Measurements from ENCODE around the gene RNF150.

The RNF150 gene

DNA sequence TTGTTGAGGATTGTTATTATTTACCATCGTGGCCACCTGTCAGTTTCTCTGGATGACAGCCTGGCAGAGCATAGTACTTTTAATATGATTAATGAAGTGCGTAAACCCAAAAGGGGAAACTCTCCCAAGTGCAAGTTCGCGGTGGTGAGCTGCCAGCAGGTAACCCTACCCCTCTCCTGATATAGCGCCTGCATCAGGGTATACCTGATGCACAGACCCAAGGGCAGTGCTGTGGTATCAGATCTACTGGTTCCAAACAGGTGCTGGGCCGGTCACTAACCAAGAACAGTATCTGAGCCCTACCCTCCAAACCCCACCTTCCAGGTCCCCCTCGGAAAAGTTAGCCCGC is 1.6 kb downstream of the RNF150 start:
- DNase-seq (ENCODE audit: low spot score): no peak

DNA sequence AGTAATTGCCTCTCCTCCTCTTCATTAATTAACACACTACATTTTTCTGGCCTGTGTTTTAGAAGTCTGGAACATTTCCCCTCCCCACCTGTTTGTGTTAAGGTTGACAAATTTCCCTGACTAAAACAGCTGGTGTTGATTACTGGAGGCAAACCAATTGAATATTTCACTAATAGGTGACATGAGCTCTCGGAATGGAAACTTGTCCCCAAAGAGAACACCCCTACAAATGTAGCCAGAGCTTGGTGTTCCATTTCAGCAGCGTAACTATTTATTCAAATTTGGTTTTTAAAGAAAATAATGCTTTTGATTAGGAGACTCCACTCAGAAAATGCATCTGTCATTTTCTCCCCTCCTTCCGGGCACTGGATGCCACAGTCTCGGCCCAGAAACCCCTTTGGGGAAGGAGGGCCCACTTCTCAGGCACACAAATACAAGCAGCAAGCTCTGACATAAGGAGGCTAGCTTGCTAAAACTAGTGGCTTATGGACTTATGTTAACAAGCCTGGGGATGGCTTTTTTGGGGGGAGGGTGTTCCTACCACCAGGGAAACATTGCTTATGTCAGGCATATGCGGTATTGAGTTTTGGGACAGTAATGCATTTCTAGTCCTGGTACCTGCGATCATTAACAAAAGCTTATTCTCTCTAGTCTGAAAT is 2.2 kb downstream of the RNF150 start:
- no peak for DNase-seq (ENCODE audit: low spot score)

DNA sequence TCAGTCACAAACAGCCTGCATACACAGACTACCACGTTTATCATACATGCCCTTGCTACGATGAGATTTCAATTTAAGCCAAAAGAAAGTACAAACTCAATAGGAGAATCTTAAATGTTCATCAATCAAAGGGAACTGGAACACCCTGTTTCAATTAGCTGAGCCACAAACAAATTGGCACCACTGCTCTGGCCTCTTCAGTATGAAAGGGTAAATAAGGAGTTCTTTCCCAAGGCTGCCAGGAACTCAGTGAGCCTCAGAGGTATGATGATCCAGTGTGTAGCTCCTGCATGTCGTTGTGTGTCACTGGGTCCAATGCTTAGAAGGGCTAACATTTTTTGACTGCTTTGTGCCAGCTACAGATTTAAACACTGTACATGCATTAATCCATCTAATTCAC is 5.4 kb downstream of the RNF150 start:
- no peak for DNase-seq (ENCODE audit: low spot score)

DNA sequence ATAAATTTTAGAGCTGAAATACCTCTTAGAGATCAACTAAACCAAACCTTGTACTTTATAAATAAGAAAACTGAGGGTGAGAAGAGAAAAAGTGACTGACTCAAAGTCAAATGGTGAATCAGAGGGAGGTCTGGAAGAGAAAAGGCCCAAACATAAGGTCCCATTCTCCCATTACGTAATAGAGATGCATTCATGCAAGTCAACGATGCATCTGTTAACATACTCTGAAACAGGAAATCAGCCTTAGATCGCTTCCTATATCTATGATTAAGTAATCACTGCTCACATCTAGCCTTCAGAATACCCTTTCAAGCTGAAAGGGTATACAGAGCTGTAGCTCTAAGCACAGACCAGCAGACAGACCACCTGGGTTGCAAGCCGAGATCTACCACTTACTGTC is 6.5 kb downstream of the RNF150 start:
- no peak for DNase-seq (ENCODE audit: low spot score)

DNA sequence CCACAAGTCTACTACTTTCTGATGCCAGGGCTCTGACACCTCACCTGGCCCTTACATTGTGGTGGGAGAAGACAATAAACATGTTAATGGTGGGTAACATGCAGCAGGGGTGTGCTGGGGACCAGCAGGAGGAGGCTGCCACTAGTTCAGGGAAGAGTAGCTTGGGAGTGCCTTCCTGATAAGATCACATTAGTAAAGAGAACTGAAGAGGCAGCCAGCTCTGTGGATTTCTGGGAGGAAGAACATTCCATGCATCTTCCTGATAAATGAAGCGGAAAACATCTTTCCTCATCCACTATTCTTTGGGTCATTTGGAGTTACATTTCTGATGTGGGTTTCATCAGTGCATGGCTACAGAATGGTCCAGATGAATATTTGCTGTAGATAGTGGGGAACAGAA is 9.0 kb downstream of the RNF150 start:
- DNase-seq (ENCODE audit: low spot score): no peak

DNA sequence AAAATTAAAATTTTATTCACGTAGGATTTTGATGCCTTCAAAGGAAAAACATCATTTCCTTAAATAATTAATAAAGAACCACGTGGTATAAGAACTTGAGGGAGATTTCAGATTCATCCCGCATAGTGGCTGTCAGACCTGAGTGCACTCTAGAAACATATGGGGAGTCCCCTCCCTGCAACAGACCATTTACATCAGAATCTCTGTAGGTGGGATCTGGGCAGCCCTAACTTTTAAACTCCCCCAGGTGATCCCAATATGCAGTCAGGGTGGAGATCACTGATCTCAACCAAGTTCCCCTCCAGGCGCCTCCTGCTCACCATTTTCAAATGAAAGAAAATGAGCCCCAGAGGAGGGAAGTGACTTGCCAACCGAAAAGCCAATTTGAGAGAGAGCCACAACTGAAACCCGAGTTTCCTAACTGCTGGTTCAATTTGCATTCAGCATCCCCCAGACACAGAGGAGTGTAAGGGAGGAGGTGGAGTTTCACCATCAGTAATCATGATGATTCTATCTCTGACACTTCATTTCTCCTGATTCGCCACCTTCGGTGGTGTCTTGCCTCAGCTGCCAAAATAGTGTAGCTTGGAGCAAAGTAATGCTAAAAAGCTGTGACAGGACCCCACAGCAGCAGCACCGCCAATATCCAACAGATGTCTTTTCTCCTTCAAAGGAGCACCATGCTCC is 11.4 kb downstream of the RNF150 start:
- DNase-seq (ENCODE audit: low spot score): no peak

DNA sequence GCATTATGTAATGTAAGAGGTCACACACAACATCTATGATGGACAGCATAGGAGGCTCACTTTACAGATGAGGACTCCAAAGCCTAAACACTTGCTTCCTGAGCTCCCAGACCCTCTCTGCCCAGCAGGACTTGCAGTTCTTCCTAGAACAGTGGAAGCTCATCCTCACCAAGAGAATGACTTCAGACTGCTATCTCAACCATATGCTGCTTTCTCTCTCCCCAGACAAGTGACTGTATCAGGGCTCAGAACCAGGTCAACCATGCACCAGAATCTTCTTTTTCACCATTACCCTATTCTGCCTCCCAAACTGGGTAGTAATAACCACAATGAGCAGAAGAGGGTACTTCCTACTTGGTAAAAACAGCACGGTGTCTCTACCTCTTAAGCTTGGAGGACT is 12.2 kb downstream of the RNF150 start:
- no peak for DNase-seq (ENCODE audit: low spot score)

DNA sequence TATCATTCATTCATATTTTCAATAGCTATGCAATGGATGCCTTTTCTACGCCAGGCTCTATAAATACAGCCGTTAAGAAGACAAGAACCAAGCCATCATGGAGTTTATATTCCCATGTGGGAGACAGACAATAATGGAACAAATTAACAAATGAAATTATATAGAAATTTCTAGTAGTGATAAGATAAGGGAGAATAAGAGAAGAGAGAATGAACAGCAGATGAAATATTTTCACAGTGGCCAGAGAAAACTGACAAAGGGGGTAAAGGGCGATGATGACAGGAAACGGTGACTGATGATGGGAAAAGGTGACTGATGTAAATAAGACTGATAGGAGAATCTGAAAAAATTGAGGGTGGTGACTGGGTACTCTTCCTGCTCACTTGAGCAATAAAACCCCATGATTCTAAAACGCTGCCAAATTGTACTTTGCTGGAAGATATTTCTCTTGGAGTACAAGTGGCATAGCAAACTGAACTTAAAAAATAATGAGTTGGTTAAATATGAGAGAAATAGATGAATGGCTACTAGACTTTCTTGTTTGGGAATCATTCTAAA is 13.2 kb downstream of the RNF150 start:
- no peak for DNase-seq (ENCODE audit: low spot score)

DNA sequence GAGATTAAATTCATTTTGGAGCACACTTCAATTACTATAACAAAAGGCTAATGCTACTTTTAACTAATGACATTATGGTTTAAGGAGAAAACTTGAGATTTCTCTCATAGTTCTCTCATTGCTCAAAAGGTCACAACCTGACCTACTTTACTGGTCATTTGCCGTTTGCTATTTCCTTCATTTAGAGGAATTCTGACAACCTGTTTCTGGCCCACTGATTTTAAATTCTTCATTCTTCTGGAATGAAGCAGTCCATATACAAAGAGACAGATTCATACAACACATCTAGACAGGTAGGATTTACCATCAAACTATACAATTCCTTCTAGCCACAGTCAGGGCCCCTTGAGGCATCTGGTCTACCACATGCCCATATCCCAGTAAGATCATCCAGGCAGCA is 14.2 kb downstream of the RNF150 start:
- DNase-seq (ENCODE audit: low spot score): no peak

DNA sequence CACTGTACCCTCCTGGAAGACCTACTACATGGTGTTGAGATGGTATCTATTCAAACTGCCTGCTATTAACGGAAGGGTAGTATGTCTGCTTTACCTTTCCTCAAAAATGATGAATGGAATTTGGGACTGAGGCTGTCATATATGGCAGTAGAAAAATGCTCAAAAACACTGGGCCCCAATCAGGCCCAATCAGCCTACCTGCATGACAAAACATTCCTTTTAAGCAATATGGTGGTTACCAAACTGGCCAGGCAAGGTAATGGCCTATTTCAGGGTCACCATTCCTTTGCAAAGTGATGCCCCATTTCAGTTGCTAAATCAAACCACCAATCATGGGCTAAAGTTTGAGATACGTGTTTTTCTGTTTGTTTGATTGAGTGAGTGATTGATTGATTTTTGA is 14.9 kb downstream of the RNF150 start:
- DNase-seq (ENCODE audit: low spot score): no peak

DNA sequence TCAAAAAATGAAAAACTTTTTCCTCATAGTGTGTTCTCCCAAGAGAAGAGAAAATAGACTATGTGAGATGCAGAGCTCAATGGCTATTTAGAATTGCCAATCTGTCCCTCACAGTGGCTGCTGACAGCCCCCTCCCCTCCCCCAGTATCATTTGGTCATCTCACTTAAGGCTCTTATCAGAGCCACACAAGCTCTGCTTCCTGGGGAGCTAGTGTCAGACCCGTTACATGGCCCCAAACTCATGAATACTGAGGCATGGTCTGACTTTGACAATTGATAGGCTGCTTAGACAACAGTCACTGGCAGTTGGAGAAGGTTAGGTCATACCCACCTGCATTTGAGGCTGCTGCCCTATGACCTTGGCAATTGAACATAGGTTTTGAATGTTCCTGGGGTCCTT is 15.3 kb downstream of the RNF150 start:
- DNase-seq (ENCODE audit: low spot score): no peak

DNA sequence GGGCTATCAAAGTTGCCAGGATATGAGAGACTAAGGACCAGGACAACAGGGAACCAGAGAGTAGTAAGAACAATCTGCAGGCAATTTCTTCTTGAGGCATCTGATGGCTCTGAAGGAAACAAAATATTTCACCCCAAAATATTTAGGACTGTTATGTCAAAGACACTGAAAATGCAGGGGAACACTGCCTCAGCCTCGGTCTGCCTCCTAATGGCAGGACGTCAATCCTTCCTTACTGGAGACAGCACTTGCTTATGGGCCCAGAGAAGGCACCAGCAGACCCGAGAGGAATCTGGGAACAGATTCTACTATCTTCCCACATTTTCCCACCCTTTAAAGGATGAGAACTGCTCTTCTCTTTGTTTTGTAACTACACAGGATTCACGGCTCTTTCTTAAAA is 23.3 kb downstream of the RNF150 start:
- DNase-seq (ENCODE audit: low spot score): no peak

DNA sequence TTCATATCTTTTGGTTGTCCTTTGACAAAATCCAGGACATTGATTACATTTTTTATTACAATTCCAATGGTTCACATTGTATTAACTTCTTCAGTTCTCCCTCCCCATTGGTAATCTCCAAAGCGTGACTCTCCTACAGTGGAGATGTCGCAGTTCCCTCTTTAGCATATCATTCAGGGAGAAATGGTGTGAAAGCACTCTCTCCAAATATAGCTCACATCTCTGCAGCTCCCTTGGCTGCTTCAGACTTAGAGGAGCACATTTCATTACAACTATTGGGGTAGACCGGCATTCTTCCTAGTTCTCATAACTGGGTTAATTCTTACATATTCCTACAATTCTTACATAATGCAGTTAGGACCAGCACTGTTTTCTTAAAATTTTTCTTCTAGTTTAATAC is 25.3 kb downstream of the RNF150 start:
- no peak for DNase-seq (ENCODE audit: low spot score)

DNA sequence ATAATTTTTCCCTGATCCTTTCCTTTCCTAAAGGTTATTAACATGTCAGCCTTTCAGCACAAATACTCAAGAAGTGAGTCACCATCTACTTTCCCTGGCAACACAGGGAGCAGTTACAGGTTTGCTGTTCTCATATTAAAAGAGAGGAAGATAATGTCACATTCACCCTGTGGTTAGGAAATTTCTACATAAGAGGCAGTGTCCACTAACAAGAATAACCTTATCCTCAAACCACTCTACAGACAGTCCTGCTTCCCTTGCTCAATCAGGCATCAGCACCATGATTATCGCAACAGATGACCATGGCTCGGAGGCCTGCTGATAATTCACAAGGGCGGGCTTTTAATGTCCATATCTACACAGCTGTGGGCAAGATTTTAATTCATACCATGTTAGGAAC is 30.9 kb downstream of the RNF150 start:
- no peak for DNase-seq (ENCODE audit: low spot score)

DNA sequence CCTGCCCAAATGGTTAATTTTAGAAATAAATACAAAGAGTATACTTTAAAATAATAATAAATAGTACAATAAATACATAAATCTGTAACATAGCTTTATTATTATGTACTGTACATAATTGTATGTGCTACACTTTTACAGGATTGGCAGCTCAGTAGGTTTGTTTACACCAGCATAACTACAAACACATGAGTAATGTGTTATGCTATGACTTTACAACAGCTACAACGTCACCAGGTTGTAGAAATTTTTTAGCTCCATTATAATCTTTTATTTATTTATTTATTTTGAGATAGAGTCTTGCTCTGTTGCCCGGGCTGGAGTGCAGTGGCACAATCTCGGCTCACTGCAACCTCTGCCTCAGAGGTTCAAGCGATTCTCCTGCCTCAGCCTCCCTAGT is 31.8 kb downstream of the RNF150 start:
- DNase-seq (ENCODE audit: low spot score): no peak

DNA sequence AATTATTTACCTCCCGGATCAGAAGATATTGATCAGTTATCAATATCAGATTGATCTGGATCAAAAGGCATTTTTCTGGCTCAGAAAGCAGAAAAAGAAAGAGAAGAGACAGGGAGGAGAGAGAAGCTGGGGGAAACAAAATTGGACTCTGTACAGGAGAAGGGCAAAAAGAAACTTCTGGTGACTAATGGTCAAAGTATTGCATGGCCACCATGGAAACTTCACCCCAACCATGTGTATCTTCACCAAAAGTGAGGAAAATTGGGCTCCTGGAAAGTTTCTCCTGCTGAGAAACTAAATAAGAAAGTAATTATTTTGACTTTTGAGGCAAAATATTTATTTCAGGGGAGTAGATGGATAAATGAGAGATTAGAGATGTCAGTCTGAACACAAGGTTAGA is 33.9 kb downstream of the RNF150 start:
- no peak for DNase-seq (ENCODE audit: low spot score)

DNA sequence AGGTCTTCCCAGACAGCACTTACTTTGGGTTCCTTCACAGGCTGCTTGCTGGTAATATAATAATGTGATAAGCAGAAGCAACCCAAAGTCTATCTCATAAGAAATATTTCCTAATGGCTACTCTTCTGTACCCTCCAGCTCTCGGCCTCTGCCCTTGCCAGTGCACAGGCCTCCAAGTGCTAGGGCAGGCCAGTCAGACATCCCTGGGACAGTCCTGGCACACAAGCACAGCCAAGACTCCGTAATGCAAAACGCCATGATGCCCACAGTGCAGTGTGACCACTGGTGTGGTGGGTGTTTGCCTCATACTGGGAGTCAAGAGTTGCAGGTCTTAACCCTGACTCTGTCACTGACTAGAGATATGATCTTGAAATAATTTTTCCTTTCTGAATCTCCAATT is 35.1 kb downstream of the RNF150 start:
- no peak for DNase-seq (ENCODE audit: low spot score)

DNA sequence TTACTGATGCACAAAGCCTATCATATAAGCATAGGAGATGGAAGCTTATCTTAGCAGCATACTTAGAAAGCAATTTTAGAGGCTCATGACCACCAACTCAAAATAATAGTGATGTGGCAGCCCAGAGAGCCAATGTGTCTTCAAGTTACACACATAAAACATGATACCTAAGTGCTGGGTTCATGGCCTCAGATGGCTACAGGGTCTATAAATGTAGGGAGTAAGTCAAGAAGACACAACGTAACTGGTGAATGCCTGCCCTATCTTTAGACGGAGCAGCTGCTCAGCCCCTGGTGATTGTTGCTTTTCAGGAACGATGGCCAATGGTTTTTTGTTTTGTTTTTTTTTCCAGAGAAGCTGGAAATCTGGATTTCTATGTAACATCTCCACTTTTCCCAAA is 42.8 kb downstream of the RNF150 start:
- no peak for DNase-seq (ENCODE audit: low spot score)

DNA sequence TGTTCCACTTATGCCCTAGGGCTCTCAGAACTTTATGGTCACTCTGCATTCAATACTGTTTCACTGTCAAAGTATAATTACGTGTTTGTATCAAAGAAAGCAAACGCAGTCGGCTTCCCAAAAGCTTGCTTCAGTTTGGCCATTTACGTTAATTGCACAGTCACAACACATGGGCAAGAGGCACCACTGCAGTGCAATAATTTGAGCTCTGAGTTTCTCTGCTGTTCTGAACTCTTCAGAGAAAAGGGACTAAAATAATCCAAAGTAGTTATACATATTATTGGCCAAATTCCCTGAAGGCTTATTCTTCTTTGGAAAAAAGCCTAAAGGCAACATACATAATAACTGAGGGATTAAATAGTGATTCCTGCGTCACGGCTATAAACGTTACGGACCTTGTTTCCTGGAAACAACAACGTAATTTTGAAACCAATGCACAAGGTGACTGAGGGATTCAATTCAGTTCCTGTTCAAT is 51.3 kb downstream of the RNF150 start:
- DNase-seq (ENCODE audit: low spot score): no peak

DNA sequence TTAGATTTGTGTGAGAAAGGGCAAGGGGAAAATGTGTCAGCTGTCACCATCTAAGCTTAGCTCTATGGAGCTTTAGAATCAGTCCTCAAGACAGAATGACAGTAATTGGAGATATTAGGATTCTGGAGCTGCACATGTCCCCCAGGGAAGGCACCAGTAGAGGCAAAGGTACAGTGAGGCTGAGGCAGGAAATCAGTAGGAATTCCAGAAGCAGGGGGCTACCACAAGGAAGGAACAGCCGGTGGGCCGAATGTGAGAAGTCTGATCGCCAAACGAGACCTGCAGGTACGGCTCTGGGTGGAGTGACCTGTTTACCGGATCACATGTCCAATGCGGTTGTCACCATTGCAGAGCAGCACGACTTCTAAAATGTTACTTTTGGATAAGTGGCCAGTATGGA is 52.6 kb downstream of the RNF150 start:
- no peak for DNase-seq (ENCODE audit: low spot score)

DNA sequence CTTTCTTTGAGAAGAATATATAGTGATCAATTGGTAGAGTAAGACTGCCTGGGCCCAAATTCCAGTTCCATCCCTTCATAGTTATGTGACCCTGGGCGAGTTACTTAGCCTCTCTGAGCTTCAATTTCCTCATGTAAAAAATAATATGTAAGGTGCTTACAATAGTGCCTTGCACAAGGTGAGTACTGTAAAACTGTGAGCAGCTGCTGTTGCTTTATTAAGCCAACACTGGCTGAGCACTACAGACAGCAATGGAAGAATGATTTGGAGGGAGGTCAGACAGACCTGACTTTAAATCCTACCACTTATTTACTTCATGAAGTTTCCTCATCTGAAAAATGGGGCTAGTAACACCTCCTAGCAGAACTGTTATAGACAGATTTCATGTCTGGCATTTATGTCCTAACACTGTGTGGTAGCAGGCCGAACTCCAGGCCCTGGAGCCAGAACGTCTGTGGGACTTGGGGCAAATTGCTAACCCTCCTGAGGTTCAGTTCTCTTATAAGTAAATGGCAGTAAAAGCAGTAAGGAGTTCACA is 53.8 kb downstream of the RNF150 start:
- DNase-seq (ENCODE audit: low spot score): no peak

DNA sequence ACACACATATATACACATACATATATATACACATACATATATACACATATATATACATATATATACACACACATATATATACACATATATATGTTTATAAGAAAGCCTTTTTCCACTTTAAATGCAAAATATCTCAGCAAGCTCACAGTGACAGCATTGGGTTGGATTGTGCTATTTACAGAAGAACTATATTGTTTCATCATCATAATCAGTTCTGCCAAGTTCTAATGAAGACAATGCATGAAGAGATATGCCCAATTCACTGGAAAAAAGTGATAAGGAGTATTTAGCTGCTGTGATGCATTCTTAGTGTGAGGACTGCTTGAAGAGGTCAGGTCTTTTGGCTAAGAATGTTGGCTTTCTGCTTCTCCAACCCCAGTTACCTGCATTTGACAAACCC is 54.4 kb downstream of the RNF150 start:
- DNase-seq (ENCODE audit: low spot score): no peak

DNA sequence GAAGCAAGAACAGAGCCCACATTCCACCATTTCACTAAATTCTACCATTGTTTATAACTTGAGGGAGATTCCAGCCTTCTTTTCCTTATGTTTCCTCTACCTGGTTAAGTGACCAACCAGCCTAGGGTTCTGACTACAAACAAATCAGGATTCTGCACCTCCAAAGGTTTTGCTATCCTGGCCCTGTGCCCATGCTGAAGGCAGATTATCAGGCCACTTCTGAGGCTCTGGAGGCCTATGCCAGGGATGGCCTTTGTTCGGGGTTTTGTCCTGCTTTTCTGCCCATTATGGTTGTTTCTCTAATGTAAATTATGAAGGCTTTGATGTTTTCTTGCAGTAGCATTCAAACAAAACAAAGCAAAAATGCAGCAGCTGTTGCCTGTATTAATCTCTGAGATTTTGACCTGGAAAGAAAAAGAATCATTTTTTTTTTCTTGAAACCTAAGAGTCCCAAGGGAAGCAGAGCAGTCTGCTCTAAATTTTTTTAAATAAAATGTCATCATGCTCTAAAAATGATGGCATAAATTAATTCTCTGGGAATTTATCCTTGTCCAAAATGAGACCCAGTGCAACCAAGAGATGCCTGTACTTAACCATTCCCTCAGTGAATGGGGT is 55.6 kb downstream of the RNF150 start:
- no peak for DNase-seq (ENCODE audit: low spot score)
